Measurements from ENCODE around the gene ABHD12.
A peak's percentile ranks its signal among the peaks of the same experiment; 100 is the strongest.
"Not testable (repeated sequence)": the region's sequence is repeated elsewhere in the genome, so short reads cannot be mapped to it uniquely, and the experiment has no call there.

ABHD12 gene

DNA sequence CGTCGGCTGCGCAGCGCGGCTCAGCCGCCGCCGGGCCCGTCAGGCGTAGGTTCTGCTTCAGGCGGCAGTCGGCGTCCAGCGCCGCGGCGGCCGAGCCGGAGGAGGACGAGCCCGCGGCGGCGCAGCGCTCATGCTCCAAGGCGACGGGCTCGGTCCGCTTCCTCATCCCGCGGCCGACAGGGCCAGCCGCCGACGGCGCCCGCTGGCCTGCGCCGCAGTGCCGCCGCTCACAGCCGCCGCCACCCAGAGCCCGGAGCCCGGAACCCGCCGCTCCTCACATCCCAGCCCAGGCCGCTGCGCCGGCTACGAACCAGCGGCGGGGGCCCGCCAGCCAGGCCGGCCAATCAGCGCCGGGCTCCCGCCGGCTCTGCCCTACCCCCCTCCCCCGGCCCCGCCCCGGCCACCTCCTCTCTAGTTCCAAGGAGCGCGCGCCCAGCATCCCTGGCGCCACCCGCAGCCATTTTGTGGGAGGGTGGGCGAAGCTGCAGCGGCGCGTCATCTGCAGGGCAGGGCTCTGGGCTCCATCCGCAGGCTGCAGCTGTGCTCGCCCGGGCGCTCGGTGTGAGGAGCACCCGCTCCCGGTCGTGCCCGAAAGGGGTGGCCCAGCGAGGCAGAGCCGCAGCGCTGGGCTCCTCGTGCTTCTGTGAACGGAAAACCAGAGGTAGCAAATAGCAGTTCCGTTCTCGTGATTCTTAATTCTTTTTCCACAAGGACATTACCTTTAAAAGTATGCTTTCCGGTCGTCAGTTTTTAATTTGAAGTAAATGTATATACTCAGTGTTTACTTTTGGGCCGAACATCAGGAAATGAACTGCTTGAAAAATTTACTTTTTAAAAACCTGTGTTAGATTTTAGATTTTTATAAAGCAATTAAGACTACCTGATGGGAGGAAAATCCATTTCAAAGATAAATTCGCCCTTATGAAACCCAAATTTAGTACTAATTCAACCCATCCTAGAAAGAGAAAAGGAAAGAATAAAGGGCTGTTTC, at the start of gene ABHD12:
Gene ABHD12 (minus strand): TSS at position 298 of the 991 bp plus-strand sequence. CDS start 132 bp downstream, at position 166.
- DNase-seq (ENCODE audit: low read depth), result peak; percentile 72

DNA sequence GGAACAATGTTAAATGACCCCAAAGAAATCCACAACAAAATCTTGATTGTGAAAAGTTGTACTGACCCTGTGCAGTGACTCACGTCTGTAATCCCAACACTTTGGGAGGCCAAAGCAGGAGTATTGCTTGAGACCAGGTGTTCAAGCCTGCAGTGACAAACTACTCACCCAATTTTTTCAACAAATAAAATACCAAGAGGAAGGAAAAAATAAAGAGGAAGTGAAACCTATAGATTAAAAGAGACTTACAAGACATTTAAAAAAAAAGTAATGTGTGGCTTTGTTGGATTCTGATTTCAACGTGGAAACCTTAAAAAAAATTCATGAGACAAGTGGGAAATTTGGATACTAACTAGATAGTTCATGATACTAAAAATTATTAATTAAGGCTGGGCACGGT, 48.7 kb upstream of the ABHD12 start:
- no peak for DNase-seq (ENCODE audit: low read depth)

DNA sequence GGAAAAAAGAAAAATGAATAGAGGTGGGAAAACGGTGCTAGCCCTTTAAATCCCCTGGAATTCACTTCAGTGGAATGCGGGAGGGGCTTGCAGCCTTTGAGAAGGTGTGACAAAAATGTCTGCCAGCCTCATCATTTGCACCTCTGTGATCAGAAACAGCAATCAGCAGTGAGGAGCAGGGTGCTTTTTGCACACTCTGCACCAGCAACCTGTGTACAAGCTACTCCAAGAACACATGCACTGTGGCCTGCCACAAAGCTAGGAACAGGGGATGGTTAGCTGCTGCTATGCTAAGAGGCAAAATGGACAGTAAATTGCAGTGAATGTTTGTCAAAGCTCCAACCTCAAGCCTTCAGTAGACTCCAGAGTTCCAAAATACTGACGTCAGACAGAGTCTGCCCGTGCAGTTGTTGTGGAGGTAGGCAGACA, 46.5 kb upstream of the ABHD12 start:
- DNase-seq (ENCODE audit: low read depth), result no peak

DNA sequence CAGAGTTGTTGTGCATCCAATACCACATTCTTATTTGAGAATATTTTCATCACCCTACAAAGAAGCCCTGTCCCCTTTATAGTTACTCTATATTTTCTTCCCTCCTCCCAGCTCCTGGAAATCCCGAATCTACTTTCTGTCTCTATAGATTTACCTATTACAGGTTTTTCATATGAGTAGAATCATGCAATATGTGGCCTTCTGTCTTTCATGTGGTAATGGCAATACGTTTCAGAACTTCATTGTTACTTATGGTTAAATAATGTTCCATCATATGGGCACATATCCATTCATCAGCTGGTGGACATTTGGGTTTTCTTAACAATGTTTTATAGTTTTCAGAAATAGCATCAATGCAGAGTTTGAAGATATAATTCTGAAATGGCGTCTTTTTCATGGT, 33.9 kb upstream of the ABHD12 start:
- no peak for DNase-seq (ENCODE audit: low read depth)

DNA sequence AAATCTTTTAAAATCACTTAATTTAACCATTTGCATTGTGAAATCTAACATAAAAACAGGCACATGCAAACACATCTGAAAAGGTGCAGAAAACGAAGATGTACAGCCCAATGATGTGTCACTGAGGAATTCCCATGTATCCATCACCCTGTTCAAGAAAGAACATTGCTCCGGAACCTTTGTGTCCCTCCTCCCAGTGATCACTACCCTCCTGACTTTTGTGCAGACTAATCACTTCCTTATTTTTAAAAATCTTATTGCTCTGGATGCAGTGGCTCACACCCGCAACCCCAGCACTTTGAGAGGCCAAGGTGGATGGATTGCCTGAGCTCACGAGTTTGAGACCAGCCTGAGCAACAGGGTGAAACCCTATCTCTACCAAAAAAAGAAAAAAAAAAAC, 31.4 kb upstream of the ABHD12 start:
- no peak for DNase-seq (ENCODE audit: low read depth)

DNA sequence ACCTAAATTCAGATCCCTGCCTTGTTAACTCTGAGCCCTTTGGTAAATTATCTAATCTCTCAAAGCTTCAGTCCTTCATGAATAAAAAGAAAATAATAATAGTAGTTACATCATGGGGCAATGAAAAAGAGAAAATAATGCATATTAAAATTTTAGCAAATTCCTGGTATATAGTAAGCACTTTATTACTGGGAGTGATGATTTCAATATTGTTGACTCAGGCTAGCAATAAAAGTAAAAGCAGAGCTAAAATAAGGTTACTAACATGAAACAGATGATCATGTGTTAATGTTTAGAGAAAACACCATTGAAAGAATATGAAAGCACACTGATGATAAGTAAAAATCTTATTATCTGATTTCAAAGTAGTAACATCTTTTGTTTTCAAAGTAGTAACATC, 30.5 kb upstream of the ABHD12 start:
- DNase-seq (ENCODE audit: low read depth), result no peak

DNA sequence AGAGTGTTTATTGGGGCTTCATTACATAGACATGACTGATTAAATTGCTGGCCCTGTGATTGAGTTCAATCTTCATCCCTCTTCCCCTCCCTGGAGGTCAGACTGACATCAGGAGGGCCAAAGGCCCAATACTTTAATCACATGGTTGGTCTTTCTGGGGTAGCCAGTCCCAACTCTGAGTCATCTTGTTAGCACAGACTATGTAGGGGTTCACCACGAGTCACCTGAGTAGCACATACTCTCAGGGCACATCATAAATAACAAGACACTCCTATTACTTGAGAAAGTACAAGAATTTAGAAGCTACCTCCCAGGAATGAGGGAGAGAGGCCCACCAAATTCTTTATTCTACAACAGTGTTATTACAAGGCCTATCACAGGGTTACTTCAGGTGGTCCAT, 28.1 kb upstream of the ABHD12 start:
- peak; percentile 49 for DNase-seq (ENCODE audit: low read depth)

DNA sequence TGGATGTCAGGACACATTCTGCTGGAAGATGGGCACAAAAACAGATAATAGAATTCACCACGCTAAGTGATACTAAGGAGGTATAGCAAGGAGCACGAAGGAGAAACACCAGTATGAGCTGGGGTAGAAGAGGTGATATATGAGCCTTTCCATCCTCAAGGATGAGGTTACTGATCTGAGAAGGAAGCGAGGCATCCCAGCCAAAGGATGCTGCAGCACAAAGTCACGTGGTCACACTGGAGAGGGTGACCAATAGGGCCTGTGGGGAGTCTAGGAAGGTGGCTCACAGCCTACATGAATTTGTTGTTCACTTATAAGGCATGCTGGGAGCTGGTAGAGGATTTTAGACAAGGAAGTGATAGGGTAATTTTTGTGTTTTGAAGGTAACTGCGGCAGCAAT, 18.3 kb upstream of the ABHD12 start:
- DNase-seq (ENCODE audit: low read depth), result no peak

DNA sequence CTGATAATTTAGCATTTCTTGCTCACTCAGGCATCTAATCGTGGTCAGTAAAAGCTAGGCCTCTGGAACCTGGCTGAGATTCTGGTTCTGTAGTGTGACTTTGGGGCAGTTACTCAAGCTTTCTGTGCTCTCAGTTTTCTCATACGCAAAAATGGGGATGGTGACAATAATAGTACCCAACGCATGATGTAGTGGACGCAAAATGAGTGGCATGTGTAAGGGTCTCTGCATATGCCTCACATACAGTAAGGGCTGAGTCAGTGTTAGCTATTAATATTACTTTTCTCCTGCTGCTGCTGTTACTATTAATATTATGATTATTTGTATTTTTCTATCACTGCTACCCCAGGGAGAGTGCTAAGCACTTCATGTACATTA, 17.5 kb upstream of the ABHD12 start:
- DNase-seq (ENCODE audit: low read depth), result no peak

DNA sequence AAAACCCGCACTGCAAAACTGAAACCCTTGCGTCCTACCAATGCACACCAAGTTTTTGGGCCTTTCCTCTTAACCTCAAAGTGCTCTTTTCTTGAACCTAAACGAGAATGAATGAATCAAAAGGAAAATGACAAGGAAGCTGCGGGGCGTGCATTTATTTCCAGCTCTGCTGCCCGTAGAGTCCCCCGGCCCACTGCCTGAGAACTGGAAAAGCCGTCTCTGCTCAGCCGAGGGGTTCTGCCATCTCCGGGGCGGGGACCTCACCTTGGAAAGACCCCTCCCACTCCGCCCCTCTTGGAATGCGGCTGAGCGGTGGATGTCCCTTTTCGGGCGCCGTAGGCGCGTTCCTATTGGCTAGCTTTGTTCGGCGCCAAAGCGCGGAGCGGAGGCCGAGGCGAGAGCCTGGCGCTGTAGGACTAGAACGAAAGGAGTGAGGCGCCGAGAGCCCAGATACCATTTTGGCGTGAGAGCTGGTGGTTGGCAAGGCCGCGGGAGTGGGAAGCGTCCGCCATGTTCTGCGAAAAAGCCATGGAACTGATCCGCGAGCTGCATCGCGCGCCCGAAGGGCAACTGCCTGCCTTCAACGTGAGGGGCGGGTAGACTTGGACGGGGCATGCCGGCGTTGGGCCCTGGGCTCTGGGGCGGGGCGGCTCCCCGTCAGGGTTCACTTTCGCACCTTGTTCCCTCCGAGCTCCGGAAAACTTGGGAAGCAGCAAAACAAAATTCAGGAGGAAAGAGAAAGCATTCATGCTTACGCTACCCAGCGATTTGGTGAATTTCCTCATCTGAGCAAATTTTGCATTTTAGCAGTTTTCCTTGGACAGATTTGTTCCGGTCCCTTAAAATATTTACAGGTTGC, 16.9 kb upstream of the ABHD12 start, which contains the start of gene GINS1:
Gene GINS1 (plus strand): TSS at position 363 of the 859 bp plus-strand sequence. CDS start 148 bp downstream, at position 511.
- DNase-seq (ENCODE audit: low read depth), result peak; percentile 80

DNA sequence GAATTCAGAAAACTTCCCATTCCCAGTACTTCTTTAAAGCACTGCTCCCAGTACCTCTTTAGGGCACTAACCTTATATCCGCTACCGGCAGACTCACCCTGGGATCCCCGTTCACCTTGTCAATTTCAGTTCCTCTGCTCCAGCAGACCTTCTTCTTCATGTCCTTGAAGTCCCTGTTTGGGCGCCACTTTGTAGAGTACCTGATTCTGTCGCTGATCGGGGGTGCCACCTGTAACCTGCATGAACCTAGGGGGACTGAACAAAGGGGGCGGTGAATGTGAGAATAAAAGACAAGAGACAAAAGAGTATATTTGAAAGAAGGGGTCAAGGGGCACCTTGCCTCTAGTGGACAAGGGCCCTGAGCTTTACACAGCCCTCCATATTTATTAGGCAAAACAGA, 11.9 kb upstream of the ABHD12 start:
- no peak for DNase-seq (ENCODE audit: low read depth)

DNA sequence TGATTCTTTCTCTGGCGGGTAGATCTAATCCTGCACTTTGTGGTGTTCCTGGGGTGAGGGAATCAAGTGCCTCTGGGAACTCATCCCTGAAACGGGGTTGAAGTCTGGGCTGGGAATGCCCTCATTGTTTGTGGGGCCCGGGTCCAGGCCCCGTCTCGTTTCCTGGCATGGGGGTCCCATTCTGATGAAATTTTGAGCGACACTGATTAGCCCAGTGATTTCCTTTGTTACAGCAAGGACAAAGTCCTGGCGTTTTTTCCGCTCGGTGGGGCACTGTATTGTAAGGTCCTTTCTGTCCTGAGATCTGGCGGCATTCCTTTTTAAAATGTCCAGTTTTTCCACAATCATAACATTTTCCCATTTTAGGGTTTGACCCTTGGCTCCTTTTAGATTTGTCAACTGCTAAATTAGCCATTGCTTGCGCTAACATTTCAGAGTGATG, 9.7 kb upstream of the ABHD12 start:
- DNase-seq (ENCODE audit: low read depth), result not testable (repeated sequence)

DNA sequence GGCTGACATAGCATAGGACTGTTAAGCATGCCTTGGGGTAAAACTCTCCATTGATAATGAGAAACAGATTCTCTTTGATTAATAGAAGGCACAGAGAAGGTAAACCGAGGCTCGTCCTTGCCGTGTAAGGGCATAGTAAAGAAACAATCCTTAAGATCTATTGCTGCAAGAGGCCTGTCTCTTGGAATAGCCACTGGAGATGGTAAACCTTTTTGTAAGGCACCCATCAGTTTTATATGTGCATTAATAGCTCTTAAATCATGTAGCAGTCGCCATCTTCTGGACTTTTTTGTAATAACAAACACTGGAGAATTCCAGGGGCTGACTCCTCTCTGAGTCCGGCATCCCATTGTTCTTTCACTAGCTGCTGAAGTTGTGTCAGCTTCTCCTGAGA, 8.4 kb upstream of the ABHD12 start:
- DNase-seq (ENCODE audit: low read depth), result peak; percentile 76

DNA sequence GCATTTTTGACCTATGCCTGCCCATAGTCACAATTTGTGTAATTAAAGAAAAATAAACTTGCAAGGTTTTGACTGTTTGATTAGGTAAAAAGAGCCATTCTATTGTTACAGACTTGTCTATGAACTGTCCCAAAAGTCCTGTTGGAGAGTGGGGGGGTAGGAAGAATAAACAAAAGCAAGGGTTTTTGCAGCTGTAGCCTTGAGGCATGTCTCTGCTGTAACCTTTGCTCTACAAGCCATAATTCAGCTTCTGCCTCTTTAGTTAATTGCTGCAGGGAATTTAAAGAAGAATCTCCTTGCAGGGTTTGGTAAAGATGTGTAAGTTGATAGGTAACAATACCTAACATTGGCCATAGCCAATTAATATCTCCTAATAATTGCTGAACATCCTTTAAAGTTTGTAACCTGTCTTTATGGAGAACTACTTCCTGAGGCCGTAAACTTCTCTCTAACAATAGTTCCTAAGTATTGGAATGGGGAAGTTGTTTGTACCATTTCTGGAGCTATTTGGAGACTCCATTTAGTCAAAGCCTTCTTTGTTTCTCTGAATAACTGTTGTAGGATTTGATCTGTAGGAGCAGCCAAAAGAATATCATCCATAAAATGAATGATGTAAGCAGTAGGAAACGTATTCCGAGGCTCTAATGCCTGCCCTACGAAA, 7.9 kb upstream of the ABHD12 start:
- DNase-seq (ENCODE audit: low read depth), result no peak

DNA sequence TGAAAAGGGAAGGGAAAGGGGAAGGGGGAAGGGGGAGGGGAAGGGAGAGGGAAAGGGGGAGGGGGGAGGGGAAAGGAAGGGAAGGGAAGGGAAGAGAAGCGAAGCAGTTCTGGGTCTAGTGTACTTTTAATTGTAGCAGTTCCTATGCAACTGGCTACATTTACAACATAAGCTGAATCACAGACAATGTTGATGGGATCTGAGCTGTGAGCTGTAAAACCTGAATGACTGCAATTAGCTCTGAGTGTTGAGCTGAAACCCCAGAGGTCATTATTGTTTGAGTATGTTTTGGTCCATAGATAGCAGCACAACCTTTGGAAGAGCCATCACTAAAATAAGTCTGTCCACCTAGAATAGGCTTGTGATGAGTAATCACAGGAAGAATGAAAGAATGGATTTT, 7.2 kb upstream of the ABHD12 start:
- no peak for DNase-seq (ENCODE audit: low read depth)

DNA sequence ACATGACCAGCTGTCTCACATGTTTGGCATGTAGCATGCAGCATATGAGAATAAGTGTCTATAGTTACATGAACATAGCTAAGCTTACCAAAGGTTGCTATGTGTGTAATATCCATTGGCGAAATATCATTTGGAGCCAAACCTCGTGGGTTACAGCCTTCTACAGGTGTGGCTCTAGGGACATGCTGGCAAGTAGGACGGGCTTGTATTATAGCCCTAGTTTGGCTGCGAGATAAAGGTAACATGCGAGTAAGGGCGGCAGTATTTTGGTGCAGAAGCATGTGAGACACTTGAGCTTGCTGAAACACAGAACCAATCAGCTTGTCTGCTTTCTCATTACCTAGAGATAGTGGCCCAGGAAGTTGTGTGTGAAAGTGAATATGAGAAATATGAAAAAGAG, 6.5 kb upstream of the ABHD12 start:
- no peak for DNase-seq (ENCODE audit: low read depth)

DNA sequence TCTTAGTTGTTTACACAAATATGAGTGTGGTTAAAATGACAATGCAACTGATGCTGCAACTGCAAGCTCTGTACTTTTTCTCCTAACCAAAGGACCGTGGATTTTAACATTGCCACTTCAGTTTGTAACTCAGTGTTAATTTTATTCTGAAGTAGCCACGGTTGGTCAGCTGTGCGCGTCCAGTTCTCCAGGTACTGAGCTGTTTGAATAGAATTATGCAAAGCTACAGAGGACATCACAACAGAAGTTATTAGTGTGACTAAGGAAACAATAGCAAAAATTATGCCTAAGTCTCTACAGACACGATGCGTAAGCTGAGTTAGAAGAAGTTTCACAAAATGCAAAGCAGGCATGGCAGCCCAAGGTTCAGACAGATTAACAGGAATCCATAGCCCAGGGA, 4.4 kb upstream of the ABHD12 start:
- no peak for DNase-seq (ENCODE audit: low read depth)

DNA sequence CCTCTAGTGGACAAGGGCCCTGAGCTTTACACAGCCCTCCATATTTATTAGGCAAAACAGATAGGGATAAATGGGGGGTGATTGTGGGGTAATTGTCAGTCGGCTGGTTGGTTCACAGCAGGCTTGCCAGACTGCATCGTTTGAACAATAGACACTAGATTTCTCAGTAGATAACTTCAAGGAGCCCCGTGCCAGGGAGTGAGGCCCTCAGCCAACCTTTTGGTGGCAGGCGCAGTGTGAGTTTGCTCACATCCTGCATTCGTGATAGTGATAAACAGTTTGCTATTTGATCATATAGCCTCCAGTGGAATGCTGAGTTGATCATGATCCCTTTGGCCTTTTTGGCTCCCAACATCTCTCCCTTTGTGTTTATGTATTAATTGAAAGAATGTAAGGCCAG, 3.6 kb upstream of the ABHD12 start:
- DNase-seq (ENCODE audit: low read depth), result no peak

DNA sequence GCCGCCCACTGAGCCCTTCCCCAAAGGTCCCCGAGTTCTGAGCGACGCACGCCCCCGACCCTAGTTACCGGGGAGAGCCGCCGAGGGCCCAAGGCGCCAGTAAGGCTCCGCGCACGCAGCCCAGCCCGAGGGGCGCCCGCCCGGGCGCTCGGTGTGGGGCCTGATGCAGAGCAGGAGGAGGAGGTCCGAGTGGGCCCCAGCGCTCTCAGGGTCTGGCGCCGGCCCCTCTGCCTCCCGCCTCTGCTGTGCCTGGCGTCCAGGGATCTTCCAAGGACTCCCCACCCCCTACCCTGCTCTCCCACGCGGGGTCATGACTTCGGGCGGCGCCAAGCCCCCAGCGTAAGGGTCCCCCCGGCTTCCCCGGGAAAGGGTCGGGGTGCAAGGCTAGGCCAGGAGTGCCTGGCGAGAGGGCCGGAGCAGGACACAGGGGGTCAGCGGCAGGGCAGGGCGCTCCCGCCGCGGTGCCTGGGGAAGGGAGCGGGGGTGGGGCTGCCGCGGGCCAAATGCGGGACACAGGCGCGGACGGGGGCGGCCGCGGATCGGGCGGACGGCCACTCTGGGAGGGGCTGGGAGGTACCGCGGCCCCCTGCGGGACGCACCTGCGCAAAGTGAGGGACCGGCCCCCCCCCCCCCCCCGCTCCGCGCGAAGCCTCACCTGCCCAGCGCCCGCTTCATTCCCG, 637 bp downstream of the ABHD12 start:
- DNase-seq (ENCODE audit: low read depth), result no peak

DNA sequence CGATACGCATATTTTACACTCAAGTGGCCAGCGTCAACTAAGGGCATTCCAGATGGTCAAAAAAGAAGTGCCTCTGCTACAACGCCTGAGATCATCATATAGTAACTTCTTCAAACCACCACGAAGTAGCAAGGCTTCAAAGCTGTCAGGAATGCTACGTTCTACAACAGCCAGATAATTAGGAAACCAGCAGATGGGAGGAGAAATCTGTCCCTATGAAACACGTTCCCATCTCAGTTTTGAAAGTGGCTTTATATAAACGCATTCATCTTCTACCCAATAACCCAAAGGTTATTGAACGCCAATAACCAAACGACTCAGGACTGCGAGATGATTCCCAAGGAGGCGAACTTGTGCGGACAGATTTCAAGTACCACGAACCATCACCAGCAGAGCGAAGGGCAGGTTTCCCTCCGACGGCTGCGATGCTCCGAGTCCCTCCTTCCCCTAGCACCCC, 1.2 kb downstream of the ABHD12 start:
- DNase-seq (ENCODE audit: low read depth), result no peak

DNA sequence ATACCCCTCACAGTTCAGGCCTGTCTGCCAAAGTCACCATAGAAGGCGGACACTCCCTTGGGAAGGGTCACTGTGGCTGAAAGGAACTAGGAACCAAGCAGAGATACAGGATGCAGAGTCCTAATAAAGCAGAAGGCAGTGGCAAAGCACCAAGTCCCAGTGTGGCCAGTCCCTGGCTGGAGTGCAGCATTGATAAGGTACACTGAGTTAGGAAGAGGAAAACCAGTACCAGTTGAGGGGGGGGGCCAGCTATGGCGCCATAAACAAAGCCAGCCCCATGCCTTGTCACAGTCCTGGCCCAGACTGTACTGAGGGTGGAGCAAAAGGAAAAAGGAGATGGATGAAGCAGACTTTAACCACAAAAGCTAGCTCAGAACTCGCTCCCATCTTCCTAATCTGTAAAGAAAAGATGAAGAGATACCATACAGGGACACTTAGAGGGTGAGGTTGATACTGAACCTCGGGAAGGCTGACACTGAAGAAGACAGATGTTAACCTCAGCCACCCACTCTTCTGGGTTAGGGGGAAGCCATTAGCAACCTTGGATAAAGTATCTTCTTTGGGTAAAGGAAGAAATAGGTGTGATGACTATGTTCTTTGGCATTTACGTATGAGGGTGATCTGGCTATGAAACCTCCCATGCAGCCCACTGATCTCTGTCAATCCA, 7.8 kb downstream of the ABHD12 start:
- no peak for DNase-seq (ENCODE audit: low read depth)

Data from HS-5 (cell line).